Measurements from ENCODE around the gene PLEKHD1. TPM values are rescaled to one million over a fixed set of nuclear protein-coding genes. Genes with fewer than 3 reads are reported as not detected.

Gene PLEKHD1
- total and polyA plus RNA-seq, 2 of the 8 experiments (the other 6 are each of a cell fraction or from before 2014, with no cell fraction given), result 0.24 to 0.48 TPM

DNA sequence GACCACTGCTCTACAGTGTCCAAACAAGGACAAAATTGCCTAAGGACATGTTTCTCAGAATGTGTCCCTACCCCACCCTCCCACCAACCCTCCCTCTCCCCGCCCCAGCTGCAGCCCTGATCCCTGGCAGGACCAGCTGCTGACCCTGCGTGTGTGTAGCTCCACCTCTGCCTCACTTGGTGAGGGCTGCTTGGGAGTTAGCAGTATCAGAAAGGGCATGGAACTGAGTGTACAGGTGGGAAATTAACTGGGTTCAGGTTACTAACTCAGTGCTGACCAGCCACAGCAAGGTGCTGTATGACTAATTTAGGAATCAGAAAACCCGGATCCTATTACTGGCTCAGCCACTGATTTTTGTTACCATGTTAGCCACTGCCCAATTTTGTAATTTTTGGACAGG is 11.3 kb upstream of the PLEKHD1 start (continued):
- TF ChIP-seq KDM4A (IDR thresholded peaks at IDR 0.05; ENCODE audit: low read depth, low read length, severe bottlenecking) (no peak), SIRT6 (IDR thresholded peaks at IDR 0.05; ENCODE audit: low read length) (no peak)
